Breast epithelium (tissue), 4 donors: Measurements from ENCODE around the gene CHI3L2. TPM values are rescaled to one million over a fixed set of nuclear protein-coding genes. Genes with fewer than 3 reads are reported as not detected.
A peak's percentile ranks its signal among the peaks of the same experiment; 100 is the strongest.

Experiments used
- DNase-seq, 2 donors: peaks; one replicate each; pipeline ENCODE4 v3.0.0-alpha.2; 2019; ENCODE audit warnings: low spot score in 2 of 2
- H3K27ac ChIP-seq, 2 donors: fragments of 200-600 bp; sonication (generic) in 1 of 2; one replicate each; pipeline ENCODE4 v1.5.1; 2016 to 2019; ENCODE audit warnings: mild to moderate bottlenecking in 1 of 2
- H3K27me3 ChIP-seq, 2 donors: fragments of 200-600 bp; sonication (generic) in 1 of 2; one replicate each; pipeline versions ENCODE4 v1.5.1 to v1.6.0; 2017 to 2019; ENCODE audit warnings: control low read depth in 1 of 2, mild to moderate bottlenecking in 1 of 2
- H3K36me3 ChIP-seq: fragments of 200-600 bp; one replicate; pipeline ENCODE4 v1.5.1; 2019
- H3K4me1 ChIP-seq, 2 donors: fragments of 200-600 bp; sonication (generic); one replicate each; pipeline ENCODE4 v1.5.1; 2016 to 2019; ENCODE audit warnings: control low read depth in 1 of 2
- H3K4me3 ChIP-seq, 3 donors: fragments of 200-600 bp; sonication (generic); 1 replicate in 2 of 3; 2 replicates in 1 of 3; pipeline ENCODE4 v1.5.1; 2016 to 2019; ENCODE audit warnings: mild to moderate bottlenecking in 3 of 3, moderate library complexity in 2 of 3
- H3K9me3 ChIP-seq, 2 donors: fragments of 200-600 bp; sonication (generic) in 1 of 2; one replicate each; pipeline ENCODE4 v1.5.1; 2016 to 2019; ENCODE audit warnings: control low read depth in 1 of 2
- POLR2A ChIP-seq: fragments of 450-650 bp; IDR thresholded peaks from one replicate; pipeline ENCODE4 v1.6.1; 2016; ENCODE audit warnings: antibody characterized with exemption, mild to moderate bottlenecking, moderate library complexity
- POLR2AphosphoS5 ChIP-seq, 3 donors: sonication (generic); formaldehyde crosslinking; IDR thresholded peaks; one replicate each; pipeline ENCODE4 v1.6.1; 2017; ENCODE audit warnings: antibody characterized with exemption in 3 of 3
- intact Hi-C: fragments of 100-400 bp; cut with DNase I; formaldehyde crosslinking; loops from one replicate; pipeline ENCODE4 v1.15.1; 2023; ENCODE audit warnings: low total_unique reads
- total RNA-seq, 3 donors: library from RNA; depleted of rRNA; stranded (reverse); fragments of >200 nt; gene quantifications; one replicate each; pipeline ENCODE4 v1.1.0, GENCODE V29; 2016
- TF ChIP-seq, protein P1 (sequence below), 3 donors: fragments of 450-650 bp; IDR thresholded peaks; one replicate each; pipeline ENCODE4 v1.5.1; 2016 to 2017; ENCODE audit warnings: antibody characterized with exemption in 3 of 3, mild to moderate bottlenecking in 3 of 3, moderate library complexity in 3 of 3

CHI3L2 gene
- total RNA-seq, 3 donors from 2014 or later, result 9.5 to 22.0 (median 14.1) TPM

DNA sequence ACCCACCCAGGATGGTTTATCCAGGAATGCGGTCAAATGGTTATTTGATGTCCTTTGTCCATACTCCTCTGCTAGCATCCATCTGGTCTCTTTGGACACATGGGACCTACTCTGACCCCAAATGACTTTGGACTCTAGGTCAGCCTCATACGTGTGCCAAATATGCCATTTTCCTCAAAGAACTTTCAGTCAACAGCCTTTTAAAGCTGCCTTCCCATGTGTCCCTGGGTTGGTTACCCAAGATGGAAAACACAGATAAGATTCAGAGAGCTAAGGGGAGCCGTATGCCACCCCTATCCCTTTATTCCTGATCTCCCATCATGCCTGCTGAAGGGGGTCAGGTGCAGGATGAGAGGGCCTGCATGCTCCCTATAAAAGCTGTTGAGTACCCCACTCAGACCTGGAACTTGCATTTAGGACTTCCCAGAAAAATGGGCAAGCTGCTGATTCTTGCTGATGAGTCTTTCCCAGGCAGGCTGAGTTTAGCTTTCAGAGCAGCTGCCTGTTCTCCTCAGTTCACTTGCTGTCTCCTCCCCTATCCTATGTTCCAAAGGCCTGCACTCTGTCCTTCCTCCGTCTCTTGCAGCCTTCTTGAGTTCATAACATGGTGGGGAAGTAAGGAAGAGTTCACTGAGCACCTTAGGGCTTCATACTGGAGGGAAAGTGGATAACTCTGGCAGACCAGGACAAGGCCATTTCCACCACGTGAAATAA is 19.8 kb downstream of the CHI3L2 start:
- no peak for TF ChIP-seq POLR2A
- TF ChIP-seq POLR2AphosphoS5 (IDR thresholded peaks at IDR 0.05), result no peak
- TF ChIP-seq, protein P1, sequence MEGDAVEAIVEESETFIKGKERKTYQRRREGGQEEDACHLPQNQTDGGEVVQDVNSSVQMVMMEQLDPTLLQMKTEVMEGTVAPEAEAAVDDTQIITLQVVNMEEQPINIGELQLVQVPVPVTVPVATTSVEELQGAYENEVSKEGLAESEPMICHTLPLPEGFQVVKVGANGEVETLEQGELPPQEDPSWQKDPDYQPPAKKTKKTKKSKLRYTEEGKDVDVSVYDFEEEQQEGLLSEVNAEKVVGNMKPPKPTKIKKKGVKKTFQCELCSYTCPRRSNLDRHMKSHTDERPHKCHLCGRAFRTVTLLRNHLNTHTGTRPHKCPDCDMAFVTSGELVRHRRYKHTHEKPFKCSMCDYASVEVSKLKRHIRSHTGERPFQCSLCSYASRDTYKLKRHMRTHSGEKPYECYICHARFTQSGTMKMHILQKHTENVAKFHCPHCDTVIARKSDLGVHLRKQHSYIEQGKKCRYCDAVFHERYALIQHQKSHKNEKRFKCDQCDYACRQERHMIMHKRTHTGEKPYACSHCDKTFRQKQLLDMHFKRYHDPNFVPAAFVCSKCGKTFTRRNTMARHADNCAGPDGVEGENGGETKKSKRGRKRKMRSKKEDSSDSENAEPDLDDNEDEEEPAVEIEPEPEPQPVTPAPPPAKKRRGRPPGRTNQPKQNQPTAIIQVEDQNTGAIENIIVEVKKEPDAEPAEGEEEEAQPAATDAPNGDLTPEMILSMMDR (IDR thresholded peaks at IDR 0.05), result no peak
- no peak for DNase-seq
- Histone ChIP-seq H3K4me1 (no peaks in the 10 kb centered on the region), H3K27me3 (no peaks in the 10 kb centered on the region), H3K9me3 (no peaks in the 10 kb centered on the region), H3K27ac (no peak overlapping the region), H3K36me3 (no peaks in the 10 kb centered on the region), H3K4me3 (no peak overlapping the region)
- intact Hi-C loops, result no loop called here

- no peaks in the 10 kb centered on the region for H3K27me3 ChIP-seq
- no peak overlapping the region for H3K27ac ChIP-seq
- H3K4me3 ChIP-seq, result no peak overlapping the region
- no peaks in the 10 kb centered on the region for H3K36me3 ChIP-seq
- TF ChIP-seq, protein P1 (IDR thresholded peaks at IDR 0.05), result no peak
- TF ChIP-seq POLR2A, result no peak
- TF ChIP-seq POLR2AphosphoS5 (IDR thresholded peaks at IDR 0.05), result no peak
- DNase-seq, result no peak
- no peaks in the 10 kb centered on the region for H3K4me1 ChIP-seq
- intact Hi-C loops, result loop anchor here (1.0 kb wide), 1 partner anchor 35 kb away; no protein-coding TSS in a partner anchor
- H3K9me3 ChIP-seq, result no peaks in the 10 kb centered on the region
Measured at GRCh38 chr1:111249960-111250359, 22.4 kb downstream of the CHI3L2 start.

DNA sequence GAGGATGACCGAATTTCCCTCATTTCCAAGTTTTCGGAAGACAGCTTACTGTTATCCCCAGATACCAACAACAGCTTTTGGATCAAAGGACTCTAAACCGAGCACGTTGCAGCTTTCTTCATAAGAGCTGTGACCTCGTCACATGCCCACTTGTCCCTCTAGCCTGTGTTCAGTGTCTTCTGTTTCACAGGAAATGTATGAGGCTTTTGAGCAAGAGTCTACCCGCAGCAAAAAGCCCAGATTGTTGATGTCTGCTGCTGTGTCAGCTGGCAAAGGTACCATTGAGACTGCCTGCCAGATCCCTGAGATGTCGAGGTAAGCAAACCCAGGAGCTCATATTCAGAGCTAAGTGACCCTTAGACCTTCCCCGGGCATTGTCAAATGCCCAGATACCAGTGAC is 24.1 kb downstream of the CHI3L2 start:
- DNase-seq, result no peak
- H3K27ac ChIP-seq, result no peak overlapping the region
- no peaks in the 10 kb centered on the region for H3K36me3 ChIP-seq
- no peaks in the 10 kb centered on the region for H3K27me3 ChIP-seq
- no peak overlapping the region for H3K4me3 ChIP-seq
- H3K9me3 ChIP-seq, result no peaks in the 10 kb centered on the region
- no peak for TF ChIP-seq POLR2AphosphoS5 (IDR thresholded peaks at IDR 0.05)
- TF ChIP-seq POLR2A, result no peak
- TF ChIP-seq, protein P1 (IDR thresholded peaks at IDR 0.05), result no peak
- intact Hi-C loops, result no loop called here
- H3K4me1 ChIP-seq, result no peaks in the 10 kb centered on the region

DNA sequence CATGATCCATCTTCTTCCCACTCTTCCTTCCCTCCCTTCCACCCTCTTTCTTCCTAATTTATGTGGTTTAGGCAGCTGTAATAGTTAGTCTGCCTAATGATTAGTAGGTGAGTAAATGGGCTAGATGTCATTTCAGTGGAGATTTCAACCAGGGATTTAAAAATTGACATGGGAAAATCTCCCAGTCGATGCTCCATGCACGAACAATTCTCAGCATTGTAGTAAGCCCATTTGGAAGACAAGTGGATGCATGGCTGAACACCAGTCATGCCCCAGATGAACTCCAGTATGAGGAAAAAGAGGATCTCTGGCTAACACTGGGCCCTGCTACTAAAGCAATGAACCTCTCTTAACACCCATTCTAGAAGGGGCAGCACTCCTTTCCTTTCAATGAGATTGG is 25.3 kb downstream of the CHI3L2 start:
- intact Hi-C loops, result no loop called here
- DNase-seq, result no peak

DNA sequence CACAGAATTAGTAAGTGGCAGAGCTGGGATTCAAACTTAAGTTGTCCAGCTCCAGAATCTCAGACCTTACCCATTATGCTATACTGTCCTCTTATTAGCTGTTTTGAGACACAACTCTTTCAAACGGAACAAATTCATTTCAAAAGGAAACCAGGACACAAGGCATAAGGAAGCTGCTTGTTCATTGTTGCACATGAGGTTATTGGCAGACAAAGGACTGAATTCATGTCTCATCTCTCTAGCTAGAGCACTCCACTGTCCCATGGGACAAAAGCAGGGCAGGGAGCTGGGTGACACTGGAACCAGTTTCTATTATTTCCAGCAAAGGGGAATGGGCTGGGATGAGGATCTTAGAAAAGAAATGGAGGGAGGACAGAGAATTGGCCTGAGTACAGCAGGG is 26.4 kb downstream of the CHI3L2 start:
- intact Hi-C loops, result no loop called here
- Histone ChIP-seq H3K36me3 (no peaks in the 10 kb centered on the region), H3K9me3 (no peaks in the 10 kb centered on the region), H3K27ac (peak overlapping the region; percentile 8 to 25), H3K4me1 (no peaks in the 10 kb centered on the region), H3K27me3 (no peaks in the 10 kb centered on the region), H3K4me3 (no peak overlapping the region)
- no peak for TF ChIP-seq POLR2A
- no peak for TF ChIP-seq POLR2AphosphoS5 (IDR thresholded peaks at IDR 0.05)
- TF ChIP-seq, protein P1 (IDR thresholded peaks at IDR 0.05), result no peak
- DNase-seq, result no peak

More for the DNA sequence above, 25.3 kb downstream of the CHI3L2 start:
- TF ChIP-seq POLR2AphosphoS5 (IDR thresholded peaks at IDR 0.05), result no peak
- no peak for TF ChIP-seq POLR2A
- TF ChIP-seq, protein P1 (IDR thresholded peaks at IDR 0.05), result no peak
- H3K4me3 ChIP-seq, result no peak overlapping the region
- no peak overlapping the region for H3K27ac ChIP-seq
- H3K9me3 ChIP-seq, result no peaks in the 10 kb centered on the region
- H3K27me3 ChIP-seq, result no peaks in the 10 kb centered on the region
- no peaks in the 10 kb centered on the region for H3K4me1 ChIP-seq
- H3K36me3 ChIP-seq, result no peaks in the 10 kb centered on the region
